ENCODE data around the gene ATP2A3. TPM values are rescaled to one million over a fixed set of nuclear protein-coding genes. Genes with fewer than 3 reads are reported as not detected.

ATP2A3 gene
- total RNA-seq, 6 experiments from 2014 or later, result 1.5 to 4.3 (median 2.3) TPM

DNA sequence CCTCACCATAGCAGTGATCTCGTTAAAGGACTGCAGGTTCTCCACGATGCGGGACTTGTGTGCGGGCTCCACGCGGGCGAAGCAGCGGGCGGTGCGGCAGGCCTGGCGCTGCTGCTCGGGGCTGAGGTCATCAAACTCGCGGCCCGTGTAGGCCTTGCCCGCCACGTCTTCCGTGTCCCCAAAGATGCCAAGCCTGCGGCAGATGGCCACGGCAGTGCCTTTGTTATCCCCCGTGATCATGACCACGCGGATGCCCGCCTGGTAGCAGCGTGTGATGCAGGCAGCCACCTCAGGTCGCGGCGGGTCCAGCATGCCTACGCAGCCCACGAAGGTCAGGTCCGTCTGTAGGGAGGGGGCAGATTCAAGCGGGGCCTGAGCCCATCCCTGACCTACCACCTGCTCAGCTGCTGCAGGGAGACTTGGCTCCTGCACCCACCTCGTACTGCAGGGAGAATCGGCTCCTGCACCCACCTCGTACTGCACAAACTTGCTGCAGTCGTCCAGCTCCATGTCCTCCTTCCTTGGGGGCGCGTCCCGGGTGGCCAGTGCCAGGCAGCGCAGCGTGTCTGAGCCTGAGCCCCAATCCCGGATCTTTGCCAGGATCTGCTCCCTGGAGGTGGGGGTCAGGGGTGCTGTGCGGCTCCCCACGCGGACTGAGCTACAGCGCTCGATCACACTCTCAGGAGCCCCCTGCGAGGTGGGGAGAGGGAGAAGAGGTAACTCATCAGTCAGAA is 23.1 kb downstream of the ATP2A3 start:
- Histone ChIP-seq H3K4me3 (no peak overlapping the region), H3K9me3 (no peaks in the 10 kb centered on the region), H3K27me3 (no peaks in the 10 kb centered on the region), H3K36me3 (no peaks in the 10 kb centered on the region), H3K4me1 (peaks cover 0 to 3% (median 0%) of the 10 kb centered on the region in 4 donors), H3K27ac (no peak overlapping the region)
- intact Hi-C loops (cut with DNase I), result no loop called here
- TF ChIP-seq CTCF (IDR thresholded peaks at IDR 0.05), result no peak
- TF ChIP-seq POLR2A (IDR thresholded peaks at IDR 0.05), result no peak
- DNase-seq (no peak), ATAC-seq (no peak)
- WGBS (ENCODE audit: insufficient coverage, low coverage, low lambda C conversion rate, missing lambda C conversion rate), result 100% methylated on average over 3 of the region's 48 CpGs

DNA sequence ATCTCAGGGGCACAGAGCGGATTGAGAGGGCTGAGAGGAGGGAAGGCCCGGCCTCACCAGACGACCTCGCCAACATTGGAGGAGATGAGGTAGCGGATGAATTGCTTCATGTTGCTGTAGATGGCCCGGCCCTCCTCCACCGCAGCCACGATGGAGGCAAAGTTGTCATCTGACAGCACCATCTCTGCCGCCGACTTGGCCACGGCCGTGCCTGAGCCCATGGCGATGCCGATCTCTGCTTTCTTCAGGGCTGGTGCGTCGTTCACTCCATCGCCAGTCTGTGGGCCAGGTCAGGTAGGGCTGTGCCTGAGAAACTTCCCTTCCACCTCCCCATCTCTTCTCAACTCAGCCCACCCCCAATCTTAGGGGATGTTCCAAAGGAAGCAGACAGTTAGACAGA is 26.9 kb downstream of the ATP2A3 start:
- H3K9me3 ChIP-seq, result no peaks in the 10 kb centered on the region
- intact Hi-C loops (cut with DNase I), result loop anchor here (10.0 kb wide), 2 partner anchors 67 to 137 kb away; no protein-coding TSS in a partner anchor
- no peaks in the 10 kb centered on the region for H3K4me1 ChIP-seq
- H3K27ac ChIP-seq, result no peak overlapping the region
- ATAC-seq, result no peak
- no peaks in the 10 kb centered on the region for H3K36me3 ChIP-seq
- no peak overlapping the region for H3K4me3 ChIP-seq
- TF ChIP-seq POLR2A (IDR thresholded peaks at IDR 0.05) (no peak), CTCF (IDR thresholded peaks at IDR 0.05) (no peak)
- H3K27me3 ChIP-seq, result no peaks in the 10 kb centered on the region
- no peak for DNase-seq
- 85% methylated on average over 4 of the region's 17 CpGs for WGBS (ENCODE audit: insufficient coverage, low coverage, low lambda C conversion rate, missing lambda C conversion rate)

DNA sequence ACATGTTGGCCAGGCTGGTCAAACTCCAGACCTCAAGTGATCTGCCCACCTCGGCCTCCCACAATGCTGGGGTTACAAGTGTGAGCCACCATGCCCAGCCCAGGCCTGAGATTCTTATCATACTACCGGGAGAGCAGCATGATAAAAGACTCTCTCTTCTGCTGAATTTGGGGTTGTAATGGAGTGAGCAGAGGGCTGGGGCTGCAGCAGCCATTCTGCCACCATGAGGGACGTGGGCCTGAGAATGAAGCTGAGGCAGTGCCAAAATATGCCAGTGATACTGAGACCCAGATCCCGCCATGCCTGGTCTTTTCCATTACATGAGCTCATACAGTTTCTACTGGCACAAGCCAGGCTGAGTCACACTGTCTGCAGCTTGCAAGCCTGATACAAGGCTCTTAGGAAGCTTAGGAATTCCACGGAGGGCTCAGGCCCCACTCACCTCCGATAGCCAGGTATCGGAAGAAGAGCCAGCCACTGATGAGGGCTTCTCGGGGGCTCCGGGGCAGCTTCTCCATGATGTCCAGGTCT is 28.3 kb downstream of the ATP2A3 start:
- Histone ChIP-seq H3K36me3 (no peaks in the 10 kb centered on the region), H3K9me3 (no peaks in the 10 kb centered on the region), H3K27ac (no peak overlapping the region), H3K27me3 (no peaks in the 10 kb centered on the region), H3K4me3 (no peak overlapping the region), H3K4me1 (no peaks in the 10 kb centered on the region)
- intact Hi-C loops (cut with DNase I), result loop anchor here (10.0 kb wide), 2 partner anchors 69 to 139 kb away; no protein-coding TSS in a partner anchor
- no peak for DNase-seq
- WGBS (ENCODE audit: insufficient coverage, low coverage, low lambda C conversion rate, missing lambda C conversion rate), result 90% methylated on average over 3 of the region's 9 CpGs
- ATAC-seq, result no peak
- TF ChIP-seq CTCF (IDR thresholded peaks at IDR 0.05) (no peak), POLR2A (IDR thresholded peaks at IDR 0.05) (no peak)

DNA sequence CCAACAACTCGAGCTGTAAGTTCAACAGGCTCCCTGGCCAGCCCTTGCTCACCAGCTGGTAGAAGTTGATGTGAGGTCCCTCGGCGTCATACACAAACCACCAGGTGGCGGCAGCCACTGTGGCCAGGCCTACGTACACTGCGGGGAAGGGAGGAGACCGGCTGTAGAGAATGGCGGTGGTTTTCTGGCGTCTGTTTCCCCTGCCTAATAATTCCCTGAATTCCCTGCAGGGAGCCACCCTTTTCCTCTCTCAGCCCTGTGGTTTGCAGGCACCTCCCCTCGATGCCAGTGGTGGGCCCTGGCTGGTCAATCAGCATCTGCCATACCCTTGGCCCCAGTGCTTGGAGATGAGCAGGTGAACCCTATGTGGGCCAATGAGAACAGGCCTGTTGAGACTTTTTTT is 29.1 kb downstream of the ATP2A3 start:
- no peaks in the 10 kb centered on the region for H3K9me3 ChIP-seq
- no peak overlapping the region for H3K4me3 ChIP-seq
- no peaks in the 10 kb centered on the region for H3K36me3 ChIP-seq
- no peak overlapping the region for H3K27ac ChIP-seq
- no peaks in the 10 kb centered on the region for H3K4me1 ChIP-seq
- DNase-seq, result peak; percentile 80 to 85 (median 81)
- no peaks in the 10 kb centered on the region for H3K27me3 ChIP-seq
- intact Hi-C loops (cut with DNase I), result loop anchor here (10.0 kb wide), 2 partner anchors 70 to 140 kb away; no protein-coding TSS in a partner anchor
- ATAC-seq, result peak; percentile 97 to 100 (median 98)
- TF ChIP-seq CTCF (IDR thresholded peaks at IDR 0.05), result peak; percentile 78 to 83 (median 79)
- no peak for TF ChIP-seq POLR2A (IDR thresholded peaks at IDR 0.05)
- WGBS (ENCODE audit: insufficient coverage, low coverage, low lambda C conversion rate, missing lambda C conversion rate), result 25% methylated on average over 2 of the region's 10 CpGs
